Smooth muscle cell of the brain vasculature (primary cell): ENCODE measurements around the gene SGK1.
"Not testable (repeated sequence)": the region's sequence is repeated elsewhere in the genome, so short reads cannot be mapped to it uniquely, and the experiment has no call there.

Experiments used
- DNase-seq: peaks from one replicate; pipeline ENCODE4 v3.0.0-alpha.2; 2012; ENCODE audit warnings: low read depth, low spot score

SGK1 gene

GRCh38 chr6:134304381-134304780 is 13.5 kb downstream of the SGK1 start:
- not testable (repeated sequence) for DNase-seq

- DNase-seq = no peak
These were observed 14.0 kb downstream of the SGK1 start for GRCh38 chr6:134303891-134304290.

GRCh38 chr6:134299236-134299635 is 18.7 kb downstream of the SGK1 start:
- DNase-seq = no peak

- no peak for DNase-seq
These were observed 21.1 kb downstream of the SGK1 start for GRCh38 chr6:134296762-134297161.

GRCh38 chr6:134295953-134296553 is 21.9 kb downstream of the SGK1 start:
- DNase-seq = peak; percentile 77

GRCh38 chr6:134293659-134294161 is 24.2 kb downstream of the SGK1 start:
- DNase-seq = no peak

- no peak for DNase-seq
These were observed 26.8 kb downstream of the SGK1 start for GRCh38 chr6:134291156-134291555.

- DNase-seq = no peak
These were observed 28.7 kb downstream of the SGK1 start for GRCh38 chr6:134289204-134289575.

- no peak for DNase-seq
These were observed 29.2 kb downstream of the SGK1 start for GRCh38 chr6:134288538-134289203.

GRCh38 chr6:134287859-134288537 is 29.9 kb downstream of the SGK1 start:
- DNase-seq = no peak

GRCh38 chr6:134282816-134283215 is 35.1 kb downstream of the SGK1 start:
- DNase-seq = no peak

GRCh38 chr6:134281388-134281787 is 36.5 kb downstream of the SGK1 start:
- DNase-seq = no peak

GRCh38 chr6:134278000-134278399 is 39.9 kb downstream of the SGK1 start:
- DNase-seq = no peak

GRCh38 chr6:134276891-134277377 is 41.0 kb downstream of the SGK1 start:
- DNase-seq = not testable (repeated sequence)

- no peak for DNase-seq
These were observed 45.5 kb downstream of the SGK1 start for GRCh38 chr6:134272374-134272773.

GRCh38 chr6:134267917-134268361 is 50.0 kb downstream of the SGK1 start:
- DNase-seq = no peak

GRCh38 chr6:134266776-134267175 is 51.1 kb downstream of the SGK1 start:
- DNase-seq = no peak

- DNase-seq = no peak
These were observed 56.1 kb downstream of the SGK1 start for GRCh38 chr6:134261766-134262165.

GRCh38 chr6:134258849-134259306 is 59.0 kb downstream of the SGK1 start:
- DNase-seq = no peak

- no peak for DNase-seq
These were observed 60.4 kb downstream of the SGK1 start for GRCh38 chr6:134257516-134257915.

GRCh38 chr6:134256862-134257261 is 61.0 kb downstream of the SGK1 start:
- no peak for DNase-seq

GRCh38 chr6:134255280-134255679 is 62.6 kb downstream of the SGK1 start:
- not testable (repeated sequence) for DNase-seq
